Daoy (cell line): ENCODE results near the gene AREG. TPM values are rescaled to one million over a fixed set of nuclear protein-coding genes. Genes with fewer than 3 reads are reported as not detected.
A peak's percentile ranks its signal among the peaks of the same experiment; 100 is the strongest.

Experiments used
- DNase-seq: peaks from one replicate; pipeline ENCODE4 v3.0.0-alpha.2; 2015; ENCODE audit warnings: low read depth
- total RNA-seq: library from RNA; depleted of rRNA; stranded (reverse); fragments of >200 nt; shearing (Covaris generic); gene quantifications from 2 replicates; pipeline ENCODE4 v1.2.3, GENCODE V29; 2014

The AREG gene
- total RNA-seq, 1 experiment from 2014 or later = 0.29 TPM

DNA sequence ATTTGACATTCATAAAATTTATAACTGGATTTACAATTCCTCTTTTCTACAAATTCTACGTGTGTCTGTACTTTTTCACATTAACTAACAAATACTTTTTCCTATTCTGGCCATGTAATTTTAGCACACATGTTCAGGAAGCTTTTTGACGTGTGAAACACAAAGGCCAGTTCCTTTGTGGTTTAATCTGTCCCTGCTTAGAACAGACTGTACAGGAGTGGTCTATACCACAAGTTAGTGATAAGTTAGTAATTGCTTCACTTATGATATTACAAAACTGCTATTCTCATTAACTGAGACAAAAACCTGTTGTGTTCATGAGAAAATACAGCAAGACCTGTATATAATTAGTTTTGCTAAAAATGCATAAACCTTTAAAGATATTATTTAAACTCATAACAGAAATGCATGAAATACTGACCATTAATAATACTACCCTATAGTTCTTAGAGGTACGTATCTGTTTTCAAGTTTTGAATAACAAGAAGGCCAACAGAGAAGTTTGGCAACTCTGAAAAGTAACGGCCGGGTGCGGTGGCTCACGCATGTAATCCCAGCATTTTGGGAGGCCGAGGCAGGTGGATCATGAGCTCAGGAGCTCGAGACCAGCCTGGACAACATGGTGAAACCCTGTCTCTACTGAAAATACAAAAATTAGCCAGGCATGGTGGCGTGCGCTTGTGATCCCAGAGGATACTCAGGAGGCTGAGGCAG is 13.7 kb upstream of the AREG start:
- no peak for DNase-seq

DNA sequence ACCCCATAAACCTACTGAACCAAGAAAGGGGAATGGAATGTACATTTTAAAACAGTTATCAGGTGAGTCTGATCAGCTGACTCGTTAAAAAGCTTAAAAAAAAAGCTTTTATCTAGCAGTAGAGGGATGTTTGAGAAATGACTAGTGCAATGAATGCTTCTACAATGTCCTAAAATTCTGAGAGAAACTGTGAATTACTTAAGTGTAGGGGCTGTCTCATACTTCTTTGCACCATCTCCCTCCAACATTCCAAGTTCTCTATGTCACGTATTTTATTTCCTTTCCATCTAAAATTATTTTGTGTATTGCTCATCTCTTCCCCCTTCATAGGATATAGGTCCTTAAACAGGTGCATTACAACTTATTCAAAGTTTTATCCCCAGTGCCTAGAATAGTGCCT is 11.9 kb upstream of the AREG start:
- no peak for DNase-seq

DNA sequence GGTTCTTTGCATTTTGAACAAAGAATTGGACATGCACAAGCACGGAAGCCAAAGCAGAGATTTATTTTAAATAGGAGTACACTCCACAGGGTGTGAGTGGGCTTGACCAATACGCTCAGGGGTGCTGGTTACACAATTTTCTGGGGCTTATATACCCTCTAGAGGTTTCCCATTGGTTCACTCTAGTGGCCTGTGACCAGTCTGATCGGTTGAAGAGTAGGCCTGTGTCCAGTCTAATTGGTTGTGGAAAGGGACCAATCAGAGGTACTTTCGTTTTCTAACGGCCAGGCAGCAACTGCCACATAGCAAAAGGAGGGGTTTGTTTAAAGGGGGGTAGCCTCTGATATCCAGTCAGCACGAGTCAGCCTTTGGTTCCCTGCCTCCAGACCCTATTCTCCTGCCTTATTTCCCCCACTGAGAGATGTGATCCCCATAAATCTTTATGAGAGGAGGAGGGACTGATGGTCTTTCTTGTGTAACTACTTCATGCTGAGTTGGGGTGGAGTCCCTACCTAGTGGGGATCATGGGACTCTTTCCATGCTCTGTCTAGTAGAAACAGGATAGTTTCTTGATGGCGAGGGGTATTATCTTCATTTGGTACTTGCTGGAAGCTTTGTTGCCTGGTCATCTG is 11.3 kb upstream of the AREG start:
- DNase-seq = no peak

DNA sequence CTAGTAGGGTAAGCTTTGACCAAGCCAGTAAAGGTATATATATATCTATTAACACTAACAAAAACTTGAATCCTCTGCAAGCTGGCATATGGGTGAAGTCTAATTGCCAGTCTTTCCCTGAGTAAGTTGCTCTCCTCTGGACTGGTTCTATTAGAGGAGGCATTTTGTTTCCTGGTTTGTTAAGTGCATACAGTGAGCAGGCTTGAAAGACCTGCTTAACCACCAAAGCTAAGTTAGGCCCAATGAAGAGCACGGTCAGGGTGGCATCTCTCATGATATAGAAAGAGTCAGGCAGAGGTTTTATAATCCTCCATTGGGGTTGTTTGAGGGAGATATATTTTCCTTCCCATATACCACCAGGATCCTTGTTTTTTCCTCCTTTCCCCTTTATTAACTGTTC is 9.6 kb upstream of the AREG start:
- DNase-seq = no peak

DNA sequence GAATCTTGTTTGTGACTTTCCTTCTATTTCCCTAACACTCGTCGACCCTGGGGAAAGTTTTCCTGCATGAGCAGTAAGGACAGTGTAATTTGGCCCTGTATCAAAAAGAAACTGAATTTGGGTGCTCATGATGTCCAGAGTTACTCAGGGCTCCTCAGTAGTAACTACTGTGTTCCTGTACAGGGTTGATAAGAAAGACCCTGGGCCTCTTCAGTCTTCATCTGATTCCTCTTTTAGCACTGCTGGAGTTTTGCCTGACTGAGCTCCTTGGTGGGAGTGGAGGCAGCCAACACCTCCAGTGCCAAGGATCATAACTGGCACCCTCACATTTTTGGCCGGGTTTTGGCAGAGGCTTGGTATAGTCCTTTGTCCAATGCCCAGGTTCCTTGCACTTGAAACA is 7.1 kb upstream of the AREG start:
- DNase-seq = no peak

DNA sequence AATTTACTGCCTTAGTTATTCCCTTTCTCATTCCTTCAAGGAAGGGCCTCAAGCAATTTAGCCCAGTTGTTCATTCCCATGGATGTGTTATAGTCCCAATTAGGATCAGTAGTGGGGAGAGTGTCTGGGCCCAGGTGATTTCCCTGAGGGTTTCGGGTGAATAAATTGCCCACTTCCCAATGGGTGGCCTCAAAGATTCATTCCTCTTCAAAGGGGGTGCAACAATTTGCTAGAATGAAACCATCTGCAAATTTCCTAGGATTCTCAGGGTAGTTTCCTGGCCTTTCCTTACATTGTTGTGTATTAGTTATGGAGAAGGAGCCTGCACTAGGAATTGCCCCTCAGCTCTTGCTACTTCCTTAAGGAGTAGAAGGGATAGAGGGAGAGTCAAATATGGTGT is 6.3 kb upstream of the AREG start:
- no peak for DNase-seq

DNA sequence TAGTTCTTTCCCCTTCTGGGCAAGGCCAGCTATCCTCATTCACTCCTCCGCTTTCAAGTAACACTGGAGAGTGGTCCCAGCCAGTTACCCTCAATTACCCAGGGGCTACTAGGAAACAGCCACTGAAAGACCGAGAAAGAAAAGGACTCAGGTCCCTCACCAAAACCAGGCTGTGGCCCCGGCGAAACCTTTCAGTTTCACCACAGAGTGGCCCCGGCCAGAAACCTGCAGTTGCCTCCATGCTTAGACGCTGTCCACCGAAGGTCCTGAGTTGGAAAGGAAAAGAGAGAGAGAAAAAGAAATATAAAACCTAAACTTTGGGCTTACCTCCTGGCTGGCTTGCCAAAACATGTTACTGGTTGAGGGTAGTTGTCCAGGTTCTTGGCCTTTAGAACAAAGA is 5.0 kb upstream of the AREG start:
- no peak for DNase-seq

DNA sequence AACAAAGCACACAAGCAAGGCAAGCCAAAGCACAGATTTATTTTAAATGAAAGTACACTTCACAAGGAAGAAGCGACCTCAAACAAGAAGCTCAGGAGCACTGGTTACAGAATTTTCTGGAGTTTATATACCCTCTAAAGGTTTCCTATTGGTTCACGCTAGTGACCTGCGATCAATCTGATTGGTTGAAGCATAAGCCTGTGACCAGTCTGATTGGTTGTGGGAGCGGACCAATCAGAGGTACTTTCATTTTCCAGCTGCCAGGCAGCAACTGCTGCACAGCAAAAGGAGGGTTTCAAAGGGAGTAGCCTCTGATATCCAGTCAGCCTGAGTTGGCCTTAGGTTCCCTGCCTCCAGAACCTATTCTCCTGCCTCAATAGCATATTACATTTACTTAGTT is 4.6 kb upstream of the AREG start:
- no peak for DNase-seq

DNA sequence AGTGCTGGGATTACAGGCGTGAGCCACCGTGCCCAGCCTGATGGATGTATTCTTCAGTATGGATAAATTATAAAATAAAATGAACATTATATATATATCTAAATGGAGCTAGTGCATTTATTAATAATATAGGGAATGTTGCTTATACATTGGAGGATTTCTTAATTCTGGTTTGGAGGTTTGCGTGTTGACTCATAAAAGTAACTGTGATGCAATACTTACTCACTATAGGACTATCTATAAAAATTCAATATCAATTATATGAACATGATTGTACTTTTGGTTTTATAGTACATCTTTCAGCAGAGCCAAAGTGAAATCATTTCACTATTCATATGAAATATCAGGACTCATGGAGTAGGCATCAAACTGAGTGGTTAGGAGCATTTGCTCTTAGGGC is 3.2 kb upstream of the AREG start:
- no peak for DNase-seq

DNA sequence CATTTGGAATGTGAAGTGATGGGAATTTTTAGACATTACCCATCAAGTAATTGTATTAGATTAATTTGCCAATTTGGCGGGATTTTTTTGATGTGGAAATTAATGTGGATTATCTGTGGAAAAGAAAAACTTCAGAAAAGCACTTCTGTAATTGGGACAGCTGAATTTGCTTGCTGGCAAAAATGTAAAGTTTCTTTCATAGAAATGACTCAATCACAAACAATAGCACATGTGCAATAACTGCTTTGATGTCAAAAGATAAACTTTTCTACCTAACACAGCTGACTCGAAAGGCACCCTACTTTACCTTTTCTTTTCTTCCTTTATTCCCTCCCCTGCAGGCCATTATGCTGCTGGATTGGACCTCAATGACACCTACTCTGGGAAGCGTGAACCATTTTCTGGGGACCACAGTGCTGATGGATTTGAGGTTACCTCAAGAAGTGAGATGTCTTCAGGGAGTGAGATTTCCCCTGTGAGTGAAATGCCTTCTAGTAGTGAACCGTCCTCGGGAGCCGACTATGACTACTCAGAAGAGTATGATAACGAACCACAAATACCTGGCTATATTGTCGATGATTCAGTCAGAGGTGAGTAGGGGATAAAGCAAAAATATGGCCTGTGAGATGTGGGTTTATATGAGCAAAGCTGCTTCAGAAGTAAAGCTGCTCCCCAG is 1.4 kb downstream of the AREG start:
- peak; percentile 6 for DNase-seq

DNA sequence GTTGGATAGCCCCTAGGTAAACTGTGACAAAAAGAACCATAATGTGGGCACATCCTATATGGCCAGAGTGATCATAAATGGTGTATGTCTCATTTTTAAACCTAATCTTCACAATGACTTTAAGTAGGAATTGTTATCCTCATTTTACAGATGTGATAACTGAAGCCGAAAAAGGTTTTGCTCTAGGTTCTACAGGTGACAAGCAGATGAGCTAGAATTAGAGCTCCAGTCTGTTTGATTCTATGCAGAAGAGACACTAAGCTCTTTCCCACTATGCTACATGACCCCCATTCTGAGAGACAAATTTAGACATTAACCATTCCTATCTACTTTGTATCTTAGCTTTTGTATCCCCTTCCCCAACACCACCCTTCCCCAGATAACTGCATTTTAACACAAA is 2.0 kb downstream of the AREG start:
- DNase-seq = no peak

DNA sequence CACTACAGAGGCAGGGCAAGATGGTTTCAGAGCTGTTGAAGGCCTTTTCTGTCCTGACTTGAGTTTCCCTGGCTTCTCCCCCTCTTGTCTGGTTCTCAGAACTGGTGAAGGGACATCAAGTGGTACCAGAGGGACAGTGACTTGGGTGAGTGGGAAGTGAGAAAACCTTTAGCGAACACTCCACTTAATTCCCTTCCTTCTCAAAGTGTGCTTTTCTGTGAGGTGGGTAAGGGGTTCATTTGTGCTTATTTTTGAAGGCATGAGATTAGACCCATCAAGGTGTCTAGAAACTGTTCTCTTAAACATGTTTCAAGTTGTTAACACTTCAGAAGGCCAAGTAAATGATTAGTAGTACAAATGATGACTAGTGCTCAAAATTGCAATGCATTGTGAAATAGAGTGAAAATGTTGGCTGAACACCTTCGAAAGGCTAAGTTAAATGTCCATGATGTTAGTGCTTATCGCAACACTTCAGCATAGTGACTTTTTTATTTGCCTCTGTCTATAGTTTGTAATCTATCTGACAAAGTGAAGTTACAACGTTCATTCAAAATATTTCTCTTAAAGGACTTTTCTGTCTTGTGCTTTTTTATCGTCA is 2.8 kb downstream of the AREG start:
- DNase-seq = no peak

DNA sequence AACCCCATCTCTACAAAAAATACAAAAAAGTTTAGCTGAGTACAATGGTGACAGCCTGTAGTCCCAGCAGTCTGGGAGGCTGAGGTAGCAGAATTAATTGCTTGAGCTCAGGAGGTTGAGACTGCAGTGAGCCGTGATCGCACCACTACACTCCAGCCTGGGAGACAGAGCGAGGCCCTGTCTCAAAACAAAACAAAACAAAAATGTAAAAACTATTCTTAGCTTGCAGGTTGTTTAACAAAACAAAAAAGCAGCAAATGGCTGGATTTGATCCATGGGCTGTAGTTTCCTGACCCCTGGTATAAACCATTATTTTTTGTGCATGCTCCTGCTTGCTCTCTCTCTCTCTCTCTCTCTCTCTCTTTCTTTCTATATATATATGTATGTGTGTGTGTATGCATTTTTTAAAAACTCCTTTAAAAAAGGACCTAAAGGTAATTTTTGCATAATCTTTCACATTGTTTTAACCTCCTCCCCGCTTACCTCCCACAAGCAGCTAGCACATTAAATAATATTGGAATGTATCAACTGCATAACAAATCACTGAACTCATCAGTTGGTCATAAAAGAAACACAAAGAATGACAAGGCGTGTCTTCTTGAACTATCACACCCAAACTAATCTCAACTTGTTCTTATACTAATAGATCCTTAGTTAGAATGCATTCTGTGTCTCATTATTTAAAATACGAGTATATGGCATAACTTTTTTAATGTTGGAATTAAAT is 4.8 kb downstream of the AREG start:
- no peak for DNase-seq

DNA sequence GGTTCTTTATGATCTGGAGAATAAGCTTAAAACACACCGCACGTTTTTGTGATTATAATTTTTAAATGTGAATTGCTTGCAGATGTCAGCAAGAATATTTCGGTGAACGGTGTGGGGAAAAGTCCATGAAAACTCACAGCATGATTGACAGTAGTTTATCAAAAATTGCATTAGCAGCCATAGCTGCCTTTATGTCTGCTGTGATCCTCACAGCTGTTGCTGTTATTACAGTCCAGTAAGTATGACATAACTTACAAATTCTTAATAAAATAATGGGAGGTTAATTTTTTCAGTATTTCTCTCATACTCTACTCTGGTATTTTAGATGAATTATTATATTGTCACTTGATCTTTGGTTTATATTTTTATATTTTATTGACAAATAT is 5.4 kb downstream of the AREG start:
- no peak for DNase-seq

DNA sequence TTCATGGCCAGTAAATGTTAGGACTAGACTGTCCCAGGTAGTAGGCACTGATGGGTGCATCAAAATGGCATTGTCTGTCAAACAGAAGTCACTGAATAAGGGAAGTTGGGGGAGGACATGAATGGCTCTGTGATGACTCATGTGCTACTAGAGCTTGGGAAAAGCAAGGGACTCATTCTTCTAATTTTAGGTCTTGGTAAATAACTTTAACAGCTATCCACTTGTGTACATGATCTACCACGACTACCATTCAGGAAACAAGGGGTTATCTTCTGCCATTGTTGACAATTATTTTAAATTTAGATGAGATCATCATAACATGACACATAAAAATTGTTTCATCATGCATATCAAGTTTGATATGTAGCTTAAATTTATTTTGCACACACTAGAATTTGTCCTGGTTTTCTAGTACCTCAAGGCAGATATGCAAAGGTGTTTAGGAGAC is 6.3 kb downstream of the AREG start:
- peak; percentile 35 for DNase-seq

DNA sequence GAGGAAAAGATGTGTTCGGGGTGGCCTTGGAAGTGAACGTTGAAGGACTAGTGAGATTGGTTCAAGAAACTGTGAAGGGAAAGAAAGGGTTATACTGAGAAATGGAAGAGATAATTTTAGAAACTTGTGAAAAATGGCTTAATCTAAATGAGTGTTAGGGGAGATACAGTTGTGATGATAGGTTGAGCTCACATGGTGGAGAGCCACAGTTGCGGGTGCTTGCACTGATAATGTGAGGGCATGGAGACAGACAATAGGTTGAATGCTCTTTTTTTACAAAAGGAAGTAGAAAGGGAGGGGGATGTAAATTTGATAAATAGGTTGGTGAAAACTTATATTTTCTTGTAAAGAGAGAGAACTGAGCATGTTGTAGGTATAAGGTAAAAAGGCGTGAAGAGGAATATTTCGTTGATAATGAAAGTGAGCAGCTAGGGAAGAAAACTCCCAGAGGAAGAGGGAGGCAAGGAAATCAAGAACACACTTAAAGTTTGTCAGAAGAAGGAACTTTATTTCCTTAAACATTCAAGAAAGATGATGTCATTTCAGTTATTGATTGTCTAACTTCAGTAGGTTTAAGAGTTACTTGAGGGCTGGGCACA is 8.2 kb downstream of the AREG start:
- DNase-seq = no peak

DNA sequence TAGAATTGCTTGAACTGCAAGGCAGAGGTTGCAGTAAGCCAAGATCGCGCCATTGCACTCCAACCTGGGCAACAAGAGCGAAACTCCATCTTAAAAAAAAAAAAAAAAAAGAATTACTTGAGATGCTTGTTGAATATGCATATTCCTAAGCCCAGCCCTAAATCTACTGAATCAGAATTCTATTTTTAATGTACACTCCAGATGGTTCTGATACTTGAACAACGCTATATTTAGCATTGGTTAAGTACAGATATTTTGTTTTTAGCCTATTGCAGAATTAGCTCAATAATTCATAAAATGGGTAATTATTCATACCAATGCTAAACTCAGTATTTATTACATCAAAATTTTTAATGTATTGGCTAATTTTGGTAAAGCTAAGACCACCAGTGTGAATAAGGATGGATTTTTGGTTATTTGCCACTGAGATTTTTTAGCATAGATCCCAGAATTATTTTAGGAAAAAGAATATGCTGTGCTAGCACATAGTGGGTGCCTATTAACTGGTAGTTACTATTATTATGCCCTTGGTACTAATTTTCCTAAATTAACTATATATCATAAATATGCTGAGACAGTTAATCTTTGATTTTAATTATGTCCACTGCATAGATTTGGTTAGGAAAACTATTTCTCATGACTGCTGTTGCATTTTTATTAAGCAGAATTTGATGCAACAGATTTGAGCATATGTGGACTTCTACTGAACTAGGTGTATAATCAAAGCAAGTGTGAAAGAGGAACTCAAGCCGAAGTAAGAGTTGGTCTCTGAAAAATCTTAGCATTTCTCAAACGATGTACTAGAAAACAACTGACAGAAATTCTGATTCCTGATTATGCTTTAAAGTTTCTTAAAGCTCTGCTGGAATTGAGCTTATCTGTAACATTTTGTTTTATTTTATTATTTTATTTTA is 9.2 kb downstream of the AREG start:
- DNase-seq = no peak

DNA sequence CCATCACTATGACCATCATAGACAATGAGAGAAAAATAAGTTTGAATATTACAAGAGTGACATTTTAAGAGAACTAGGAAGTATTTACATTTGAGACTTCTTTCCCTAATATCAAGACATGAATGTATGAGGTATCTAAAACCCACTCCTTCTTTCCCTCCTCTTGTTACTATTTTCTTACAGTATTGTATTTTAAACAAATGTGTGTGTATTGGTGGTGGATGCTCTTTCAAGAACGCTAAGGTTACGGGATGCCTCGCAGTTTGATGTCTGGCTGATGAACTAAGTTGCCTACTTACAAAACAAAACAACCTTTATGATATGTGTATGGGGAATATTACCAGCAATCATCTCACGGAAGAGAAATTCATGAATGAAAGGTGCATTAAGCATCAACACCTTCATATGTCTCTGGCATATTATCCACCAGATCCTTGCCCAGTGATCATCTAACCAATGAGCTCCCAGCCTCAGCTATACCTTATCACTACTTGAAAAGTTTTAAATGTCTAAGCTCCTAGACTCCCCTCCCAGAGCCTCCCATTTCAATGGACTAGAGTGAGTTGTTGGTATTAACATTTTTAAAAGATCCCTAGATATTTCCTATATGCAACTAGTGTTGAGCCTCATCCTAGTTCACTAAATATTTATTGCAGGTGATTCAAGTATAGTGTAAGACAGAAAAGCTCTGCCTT is 10.6 kb downstream of the AREG start:
- no peak for DNase-seq

DNA sequence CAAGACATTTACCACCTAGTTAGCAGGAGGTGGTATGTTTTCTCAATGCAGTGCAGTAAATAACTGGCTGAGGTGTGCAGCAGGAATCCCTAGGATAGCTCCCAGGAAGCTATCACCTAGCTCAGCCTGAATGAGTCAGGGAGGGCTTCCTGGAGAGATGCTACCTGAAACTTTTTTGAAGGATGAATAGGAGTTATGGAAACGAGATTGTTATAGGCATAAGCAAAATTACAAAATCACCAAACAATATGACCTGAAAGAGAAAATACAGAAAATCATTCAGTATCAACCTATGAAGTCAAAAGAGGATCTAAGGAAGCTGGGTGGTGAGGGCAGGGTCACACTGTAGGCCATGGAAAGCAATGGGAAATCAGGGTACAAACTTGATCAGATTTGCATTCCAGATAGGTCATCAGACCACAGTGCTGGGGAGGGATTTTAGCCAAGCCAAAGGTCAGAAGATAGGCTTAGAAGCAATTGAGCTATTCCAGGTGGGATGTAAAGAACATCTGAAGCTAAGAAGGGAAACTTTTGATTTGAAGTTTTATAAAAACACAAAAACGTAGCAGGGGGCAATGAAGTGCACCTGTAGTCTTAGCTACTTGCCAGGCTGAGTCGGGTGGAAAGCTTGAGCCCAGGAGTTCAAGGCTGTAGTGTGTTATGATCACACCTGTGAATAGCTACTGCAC is 11.3 kb downstream of the AREG start:
- no peak for DNase-seq
